ENCODE measurements around the gene CP. TPM values are rescaled to one million over a fixed set of nuclear protein-coding genes. Genes with fewer than 3 reads are reported as not detected.

Gene CP
- total RNA-seq, 3 donors from 2014 or later: 0.37 to 0.91 (median 0.43) TPM

DNA sequence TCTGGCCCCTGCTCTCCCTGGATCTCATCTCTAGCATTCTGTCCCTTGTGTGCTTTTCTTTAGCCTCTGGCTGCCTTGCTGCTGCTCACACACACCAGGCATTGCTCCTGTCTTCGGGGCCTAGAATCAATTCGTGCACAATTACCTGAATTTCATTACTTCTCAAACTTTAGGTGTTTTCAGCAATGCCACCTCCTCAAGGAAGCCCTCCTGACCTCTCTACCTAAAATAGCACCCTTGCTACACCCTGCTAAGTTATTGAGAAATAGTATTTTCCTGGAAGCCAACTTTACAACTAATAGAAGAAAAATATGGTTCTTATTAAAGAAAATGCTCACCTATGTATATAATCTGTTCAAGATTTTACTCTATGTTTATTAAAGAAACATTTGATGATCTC lies 40.4 kb downstream of the CP start:
- Mint-ChIP-seq H3K4me3 (no peak overlapping the region), H3K9me3 (no peaks in the 10 kb centered on the region), H3K4me1 (ENCODE audit: low read depth) (no peaks in the 10 kb centered on the region), H3K27me3 (ENCODE audit: low read depth) (no peaks in the 10 kb centered on the region), H3K36me3 (ENCODE audit: insufficient read depth) (peaks cover 18% of the 10 kb centered on the region)
- DNase-seq: no peak
- no peak for ATAC-seq

DNA sequence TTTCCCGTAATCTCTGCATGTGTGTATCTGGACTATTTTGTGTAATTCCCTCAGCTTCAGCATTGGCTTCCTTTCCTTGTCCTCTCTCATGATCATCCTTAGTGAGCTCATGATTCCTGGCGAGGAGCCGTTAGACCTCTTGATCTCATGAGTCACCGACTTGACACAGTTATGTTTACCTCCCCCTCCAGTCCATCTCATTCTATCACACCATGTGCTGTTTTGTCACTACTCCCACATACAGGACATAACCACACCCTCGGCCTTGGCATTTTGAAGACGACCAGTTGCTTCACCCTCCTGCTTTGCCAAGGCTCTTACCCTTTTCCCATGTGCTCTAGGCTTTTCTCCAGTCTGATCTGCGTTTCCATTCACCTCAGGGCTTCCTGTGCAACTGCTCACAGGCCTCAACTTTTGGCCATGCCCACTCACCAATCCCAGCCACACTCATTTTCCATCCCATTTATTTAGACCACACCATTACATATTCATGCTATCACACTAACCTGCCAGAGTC lies 41.5 kb downstream of the CP start:
- DNase-seq (no peak), ATAC-seq (no peak)
- Mint-ChIP-seq H3K9me3 (no peaks in the 10 kb centered on the region), H3K27me3 (ENCODE audit: low read depth) (no peaks in the 10 kb centered on the region), H3K4me1 (ENCODE audit: low read depth) (peaks cover under 1% of the 10 kb centered on the region), H3K4me3 (no peak overlapping the region), H3K36me3 (ENCODE audit: insufficient read depth) (peaks cover 18% of the 10 kb centered on the region)

DNA sequence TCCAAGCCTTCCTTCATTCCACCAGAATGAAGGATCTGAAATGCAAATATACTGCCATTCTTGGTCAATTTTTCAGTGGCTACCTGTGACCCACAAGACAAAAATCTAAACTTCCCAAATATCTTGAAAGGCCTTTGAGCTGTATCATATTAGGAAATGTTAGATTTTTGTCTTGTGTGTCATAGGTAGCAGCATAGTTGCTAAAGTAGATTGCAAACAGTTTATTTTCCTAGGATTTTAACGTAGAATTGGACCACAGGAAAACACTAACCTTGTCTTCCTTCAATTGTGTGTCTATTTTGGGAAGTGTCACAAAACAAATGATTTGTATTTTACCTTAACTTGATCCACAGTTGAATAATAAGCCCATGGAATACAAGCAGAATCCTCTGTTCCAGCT lies 42.4 kb downstream of the CP start:
- Mint-ChIP-seq H3K4me3 (no peak overlapping the region), H3K4me1 (ENCODE audit: low read depth) (peaks cover 6% of the 10 kb centered on the region), H3K9me3 (no peaks in the 10 kb centered on the region), H3K36me3 (ENCODE audit: insufficient read depth) (peaks cover 17% of the 10 kb centered on the region), H3K27me3 (ENCODE audit: low read depth) (no peaks in the 10 kb centered on the region)
- no peak for DNase-seq
- ATAC-seq: no peak

DNA sequence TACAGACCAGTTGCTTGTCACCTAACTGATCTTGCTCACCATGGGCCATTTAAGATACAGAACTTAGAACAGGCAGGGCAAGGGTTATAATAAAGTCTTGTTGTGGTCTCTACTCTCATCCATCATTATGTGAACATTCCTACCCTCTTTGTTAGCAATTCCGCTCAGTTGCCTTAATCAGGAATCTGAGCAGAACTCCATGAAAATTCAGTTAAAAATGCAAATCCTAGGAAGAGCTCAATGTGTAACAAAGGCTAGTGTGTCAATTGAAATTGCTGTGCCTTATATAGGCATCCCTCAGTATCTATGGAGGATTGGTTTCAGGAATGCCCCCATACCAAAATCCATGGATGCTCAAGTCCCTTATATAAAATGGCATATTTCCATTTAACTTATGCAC lies 44.5 kb downstream of the CP start:
- peaks cover 7% of the 10 kb centered on the region for H3K4me1 Mint-ChIP-seq (ENCODE audit: low read depth)
- H3K27me3 Mint-ChIP-seq (ENCODE audit: low read depth): no peaks in the 10 kb centered on the region
- peaks cover 29% of the 10 kb centered on the region for H3K36me3 Mint-ChIP-seq (ENCODE audit: insufficient read depth)
- H3K4me3 Mint-ChIP-seq: no peak overlapping the region
- DNase-seq (no peak), ATAC-seq (no peak)
- no peaks in the 10 kb centered on the region for H3K9me3 Mint-ChIP-seq

DNA sequence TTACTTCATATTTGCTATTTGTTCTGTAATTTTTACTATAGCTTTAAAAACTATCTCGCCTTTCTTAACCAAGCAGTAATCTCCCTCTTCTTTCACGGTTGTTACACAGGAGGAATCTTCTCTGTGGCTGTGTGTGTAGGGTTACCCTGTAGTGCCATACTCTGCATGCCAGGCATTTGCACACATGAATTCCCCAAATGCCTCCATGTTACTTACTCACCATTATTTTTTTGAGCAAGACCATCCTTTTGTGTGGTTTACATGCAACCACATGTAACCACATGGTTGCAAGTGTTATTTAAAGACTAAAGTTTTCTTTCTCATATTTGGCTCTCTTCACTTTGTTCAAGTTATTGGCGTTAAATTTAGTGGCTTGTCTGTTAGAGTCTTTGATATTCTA lies 46.7 kb downstream of the CP start:
- ATAC-seq: peak; percentile 60 to 90
- Mint-ChIP-seq H3K36me3 (ENCODE audit: insufficient read depth) (peaks cover 37% of the 10 kb centered on the region), H3K4me3 (no peak overlapping the region), H3K9me3 (no peaks in the 10 kb centered on the region), H3K27me3 (ENCODE audit: low read depth) (no peaks in the 10 kb centered on the region), H3K4me1 (ENCODE audit: low read depth) (peaks cover 7% of the 10 kb centered on the region)
- no peak for DNase-seq

DNA sequence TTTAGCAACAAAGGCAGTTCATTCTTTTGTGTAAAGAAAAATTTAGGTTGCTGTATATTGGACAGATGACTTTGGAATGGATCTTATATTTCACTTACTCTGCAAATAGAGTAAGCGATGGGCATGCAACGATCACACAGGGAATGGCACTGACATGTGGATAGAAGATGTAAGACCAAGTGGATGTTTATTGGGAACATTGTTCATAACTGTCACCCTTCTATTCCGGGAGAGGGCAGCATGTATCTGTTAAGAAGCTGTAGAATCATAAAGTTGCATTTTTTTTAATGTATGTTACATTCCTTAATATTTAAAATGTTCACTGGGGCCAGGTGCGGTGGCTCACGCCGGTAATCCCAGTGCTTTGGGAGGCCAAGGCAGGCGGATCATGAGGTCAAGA lies 51.0 kb downstream of the CP start:
- H3K4me1 Mint-ChIP-seq (ENCODE audit: low read depth): peaks cover 7% of the 10 kb centered on the region
- H3K36me3 Mint-ChIP-seq (ENCODE audit: insufficient read depth): peaks cover 40% of the 10 kb centered on the region

DNA sequence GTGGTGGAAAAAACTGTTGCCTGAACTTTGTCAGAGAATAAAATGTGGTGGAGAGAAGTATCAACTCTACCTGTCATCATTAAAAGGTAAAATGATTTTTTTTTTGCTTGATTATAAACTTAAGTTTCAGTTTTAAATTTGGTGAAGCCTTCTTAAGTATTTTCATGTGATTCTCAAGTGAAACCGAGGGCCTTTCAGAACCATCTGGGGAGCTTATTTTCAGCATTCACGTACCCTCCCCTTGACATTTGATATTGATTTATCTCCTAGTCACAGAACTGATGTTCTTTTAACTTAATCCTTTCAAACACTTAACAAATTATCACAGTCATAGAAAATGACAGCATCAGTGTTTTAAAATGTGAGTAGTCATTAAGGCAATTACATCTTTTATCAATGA lies 53.7 kb downstream of the CP start:
- H3K4me3 Mint-ChIP-seq: no peak overlapping the region
- DNase-seq (no peak), ATAC-seq (no peak)
- H3K36me3 Mint-ChIP-seq (ENCODE audit: insufficient read depth): peaks cover 41% of the 10 kb centered on the region
- H3K4me1 Mint-ChIP-seq (ENCODE audit: low read depth): no peaks in the 10 kb centered on the region
- no peaks in the 10 kb centered on the region for H3K27me3 Mint-ChIP-seq (ENCODE audit: low read depth)
- no peaks in the 10 kb centered on the region for H3K9me3 Mint-ChIP-seq

More for the DNA sequence above, 51.0 kb downstream of the CP start:
- H3K4me3 Mint-ChIP-seq: no peak overlapping the region
- no peak for DNase-seq
- H3K9me3 Mint-ChIP-seq: no peaks in the 10 kb centered on the region
- H3K27me3 Mint-ChIP-seq (ENCODE audit: low read depth): no peaks in the 10 kb centered on the region
- no peak for ATAC-seq

DNA sequence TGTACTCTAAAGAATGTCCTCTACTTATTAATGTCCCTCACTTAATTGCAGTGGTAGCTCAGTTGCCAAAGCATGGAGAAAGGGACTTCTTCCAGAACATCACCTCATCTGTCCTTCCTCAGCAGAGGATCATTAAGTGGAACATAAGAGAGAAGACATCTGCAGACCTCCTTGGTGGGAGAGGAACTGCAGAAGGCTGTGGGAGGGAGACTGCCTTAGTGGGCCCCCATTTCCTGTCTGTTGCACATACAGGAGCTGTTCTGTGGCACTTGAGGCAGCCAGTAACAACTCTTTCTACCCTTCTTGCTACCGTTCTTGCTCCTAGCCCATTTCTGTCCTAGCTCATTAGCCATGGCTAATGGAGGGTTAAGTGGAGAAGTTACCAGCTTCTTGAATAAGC lies 58.6 kb downstream of the CP start:
- no peaks in the 10 kb centered on the region for H3K9me3 Mint-ChIP-seq
- H3K27me3 Mint-ChIP-seq (ENCODE audit: low read depth): no peaks in the 10 kb centered on the region
- peaks cover 38% of the 10 kb centered on the region for H3K36me3 Mint-ChIP-seq (ENCODE audit: insufficient read depth)
- no peak overlapping the region for H3K4me3 Mint-ChIP-seq
- no peaks in the 10 kb centered on the region for H3K4me1 Mint-ChIP-seq (ENCODE audit: low read depth)
- no peak for DNase-seq
- ATAC-seq: no peak

DNA sequence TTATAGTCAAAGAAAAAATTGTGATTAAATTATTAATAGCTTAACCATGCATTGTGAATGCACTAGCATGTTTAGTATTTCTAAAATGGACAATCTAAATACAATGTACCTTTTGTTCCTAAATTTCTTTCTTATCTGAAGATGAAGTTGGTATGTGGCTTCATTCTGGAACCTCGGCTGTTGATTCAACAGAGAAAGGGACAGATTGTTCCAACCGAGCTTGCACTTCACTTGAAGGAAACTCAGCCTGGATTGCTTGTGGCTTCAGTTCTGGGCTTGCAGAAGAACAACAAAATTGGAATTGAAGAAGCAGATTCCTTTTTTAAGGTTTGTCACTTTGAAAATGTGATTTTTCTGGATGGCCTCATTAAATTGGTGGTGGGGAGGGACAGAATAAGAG lies 59.6 kb downstream of the CP start:
- ATAC-seq: no peak
- no peaks in the 10 kb centered on the region for H3K27me3 Mint-ChIP-seq (ENCODE audit: low read depth)
- no peaks in the 10 kb centered on the region for H3K9me3 Mint-ChIP-seq
- DNase-seq: no peak
- no peak overlapping the region for H3K4me3 Mint-ChIP-seq
- H3K4me1 Mint-ChIP-seq (ENCODE audit: low read depth): no peaks in the 10 kb centered on the region
- H3K36me3 Mint-ChIP-seq (ENCODE audit: insufficient read depth): peaks cover 36% of the 10 kb centered on the region

DNA sequence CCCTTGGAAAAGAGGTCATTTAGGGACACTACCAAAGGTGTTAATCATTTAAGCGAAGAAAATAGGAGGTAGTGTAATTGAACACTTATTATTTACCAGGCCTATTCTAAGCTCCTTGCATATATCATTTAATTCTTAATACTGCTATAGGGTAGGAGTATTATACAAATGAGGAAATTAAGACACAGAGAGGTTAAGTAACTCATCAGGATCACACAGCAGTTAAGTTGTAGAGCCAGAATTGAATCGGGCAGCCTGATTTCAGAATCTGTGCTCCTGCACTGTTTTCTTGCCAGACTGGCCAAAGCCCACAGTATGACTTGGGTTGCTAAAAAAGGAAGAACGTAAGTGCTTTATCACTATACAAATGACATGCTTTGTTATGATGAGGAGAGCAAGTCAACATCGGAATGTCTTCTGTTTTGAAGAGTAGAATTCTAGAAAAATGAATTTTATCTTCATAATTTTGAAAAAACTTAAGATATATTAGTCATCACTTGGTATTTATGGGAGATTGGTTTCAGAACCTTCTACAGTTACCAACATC lies 60.8 kb downstream of the CP start:
- H3K36me3 Mint-ChIP-seq (ENCODE audit: insufficient read depth): peaks cover 31% of the 10 kb centered on the region
- H3K9me3 Mint-ChIP-seq: no peaks in the 10 kb centered on the region
- no peak overlapping the region for H3K4me3 Mint-ChIP-seq
- DNase-seq: no peak
- H3K4me1 Mint-ChIP-seq (ENCODE audit: low read depth): no peaks in the 10 kb centered on the region
- H3K27me3 Mint-ChIP-seq (ENCODE audit: low read depth): no peaks in the 10 kb centered on the region
- no peak for ATAC-seq

DNA sequence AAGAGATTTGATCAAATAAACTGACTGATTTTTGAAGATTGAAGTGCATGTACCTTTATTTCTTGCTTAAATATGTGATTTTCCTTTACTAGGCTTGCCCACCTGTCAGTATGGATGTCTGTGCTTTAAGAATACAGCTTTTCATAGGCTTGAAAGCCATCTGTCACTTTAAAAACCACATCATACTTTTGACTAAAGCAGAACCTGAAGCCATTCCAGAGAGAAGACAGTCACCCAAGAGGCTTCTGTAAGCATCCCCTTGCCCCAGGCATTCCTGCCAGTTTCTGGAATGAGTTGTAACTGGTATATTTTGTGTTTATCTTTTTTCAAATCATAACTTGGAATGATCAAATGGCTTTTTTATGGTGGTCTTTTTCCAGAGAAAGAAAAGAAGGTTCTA lies 68.2 kb downstream of the CP start:
- Mint-ChIP-seq H3K4me1 (ENCODE audit: low read depth) (peaks cover 14% of the 10 kb centered on the region), H3K9me3 (no peaks in the 10 kb centered on the region), H3K27me3 (ENCODE audit: low read depth) (no peaks in the 10 kb centered on the region), H3K4me3 (no peak overlapping the region), H3K36me3 (ENCODE audit: insufficient read depth) (peaks cover 31% of the 10 kb centered on the region)
- ATAC-seq (no peak), DNase-seq (no peak)

DNA sequence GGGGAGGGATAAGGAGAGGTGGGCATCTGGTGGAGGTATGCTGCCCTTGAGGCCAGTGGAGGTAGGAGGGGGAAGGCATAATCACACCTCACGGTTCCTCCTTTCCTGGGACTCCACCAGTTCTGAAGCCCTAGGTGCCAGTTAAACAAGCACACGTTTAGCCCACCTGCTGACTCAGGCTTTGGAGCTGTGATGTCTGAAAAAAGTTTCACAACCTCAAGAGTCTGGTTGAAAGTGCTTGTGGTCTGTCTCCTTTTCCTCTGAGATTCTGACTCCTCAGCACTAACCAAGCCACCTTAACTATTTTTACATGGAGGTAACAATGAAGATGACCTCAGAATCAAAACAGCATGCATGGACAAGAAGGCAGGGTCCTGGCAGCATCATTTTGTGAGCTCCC lies 69.2 kb downstream of the CP start:
- no peaks in the 10 kb centered on the region for H3K27me3 Mint-ChIP-seq (ENCODE audit: low read depth)
- no peaks in the 10 kb centered on the region for H3K9me3 Mint-ChIP-seq
- ATAC-seq: peak; percentile 48 to 65
- no peak overlapping the region for H3K4me3 Mint-ChIP-seq
- H3K36me3 Mint-ChIP-seq (ENCODE audit: insufficient read depth): peaks cover 31% of the 10 kb centered on the region
- peaks cover 14% of the 10 kb centered on the region for H3K4me1 Mint-ChIP-seq (ENCODE audit: low read depth)
- DNase-seq: no peak

DNA sequence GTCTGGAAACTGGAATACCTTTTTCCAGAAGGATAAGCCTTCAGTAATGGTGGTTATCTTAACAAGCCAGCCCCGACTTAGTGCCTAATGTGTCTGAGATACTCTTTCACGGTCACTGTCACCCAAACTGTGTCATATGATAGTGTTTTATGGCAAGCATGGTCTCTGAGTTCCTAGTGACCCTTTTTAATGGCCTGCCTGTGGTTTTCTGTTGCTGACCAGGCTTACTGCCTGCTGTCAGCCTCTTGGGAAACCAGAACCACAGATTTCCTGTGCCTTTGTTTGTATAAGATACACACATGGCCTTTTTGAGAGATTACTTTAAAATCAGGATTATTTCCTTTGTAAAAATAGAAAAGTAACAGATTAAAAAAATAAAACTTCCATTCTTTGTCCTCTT lies 69.8 kb downstream of the CP start:
- peaks cover 14% of the 10 kb centered on the region for H3K4me1 Mint-ChIP-seq (ENCODE audit: low read depth)
- H3K9me3 Mint-ChIP-seq: no peaks in the 10 kb centered on the region
- peaks cover 31% of the 10 kb centered on the region for H3K36me3 Mint-ChIP-seq (ENCODE audit: insufficient read depth)
- H3K27me3 Mint-ChIP-seq (ENCODE audit: low read depth): no peaks in the 10 kb centered on the region
- no peak overlapping the region for H3K4me3 Mint-ChIP-seq
- no peak for ATAC-seq
- DNase-seq: no peak

DNA sequence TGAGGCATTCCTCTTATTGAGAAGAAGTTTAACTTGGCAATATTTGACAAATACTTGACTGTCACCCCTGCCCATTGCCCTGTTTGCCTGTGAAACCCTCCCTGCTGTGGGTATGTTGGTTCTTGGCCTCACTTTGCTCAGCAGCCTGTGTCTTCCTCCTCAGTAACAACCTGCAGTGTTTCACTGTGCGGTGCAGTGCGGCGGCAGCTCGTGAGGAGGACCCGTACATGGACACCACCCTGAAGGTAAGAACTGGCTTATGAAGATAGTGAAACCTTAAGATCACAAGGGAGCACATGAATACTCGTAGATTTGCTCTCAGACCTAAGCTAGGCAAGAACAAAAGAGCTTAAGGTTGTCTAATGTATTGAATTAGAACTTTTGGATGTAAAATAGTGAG lies 71.2 kb downstream of the CP start:
- no peak overlapping the region for H3K4me3 Mint-ChIP-seq
- peaks cover 14% of the 10 kb centered on the region for H3K4me1 Mint-ChIP-seq (ENCODE audit: low read depth)
- peaks cover 33% of the 10 kb centered on the region for H3K36me3 Mint-ChIP-seq (ENCODE audit: insufficient read depth)
- ATAC-seq (no peak), DNase-seq (no peak)
- no peaks in the 10 kb centered on the region for H3K9me3 Mint-ChIP-seq
- H3K27me3 Mint-ChIP-seq (ENCODE audit: low read depth): no peaks in the 10 kb centered on the region

DNA sequence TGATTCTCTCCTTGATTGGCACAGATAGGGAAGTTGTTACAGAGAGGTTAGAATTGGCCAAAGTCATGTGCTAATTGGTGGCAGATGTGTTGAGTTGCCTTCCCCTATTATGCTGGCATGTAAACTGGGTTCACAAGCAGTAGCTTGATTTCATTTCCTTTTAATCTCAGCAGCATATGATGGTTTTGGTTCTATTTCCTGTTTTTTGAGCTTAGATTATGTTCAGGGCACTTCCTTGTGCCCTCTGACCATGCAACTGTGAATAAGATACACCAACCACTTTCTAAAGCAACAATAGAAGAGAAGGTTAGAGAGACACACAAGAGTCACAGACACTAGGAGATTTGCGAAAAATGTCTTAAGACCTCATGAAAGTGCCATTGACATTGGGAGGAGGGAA lies 75.7 kb downstream of the CP start:
- ATAC-seq: no peak
- DNase-seq: no peak
- Mint-ChIP-seq H3K9me3 (no peaks in the 10 kb centered on the region), H3K4me1 (ENCODE audit: low read depth) (peaks cover 8% of the 10 kb centered on the region), H3K27me3 (ENCODE audit: low read depth) (no peaks in the 10 kb centered on the region), H3K36me3 (ENCODE audit: insufficient read depth) (peaks cover 29% of the 10 kb centered on the region), H3K4me3 (no peak overlapping the region)

DNA sequence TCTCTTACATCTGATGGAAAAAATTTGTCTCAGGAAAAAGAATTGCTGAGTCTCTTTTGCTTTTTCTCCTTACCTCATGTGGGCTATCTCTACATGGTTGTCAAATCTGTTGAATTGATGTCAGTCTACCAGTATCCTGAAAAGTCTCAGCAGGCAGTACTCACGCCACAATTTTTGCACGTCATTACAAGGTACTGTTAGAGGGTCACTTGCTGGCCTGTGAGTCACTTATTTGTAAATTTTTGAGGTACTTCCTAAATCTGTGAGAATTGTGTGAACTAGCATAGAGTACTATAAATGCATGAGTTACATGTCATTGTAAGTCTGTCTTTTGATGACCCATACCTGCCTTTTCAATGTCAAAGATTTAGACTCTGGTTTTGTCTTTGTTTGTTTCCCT lies 76.3 kb downstream of the CP start:
- Mint-ChIP-seq H3K36me3 (ENCODE audit: insufficient read depth) (peaks cover 25% of the 10 kb centered on the region), H3K4me3 (no peak overlapping the region), H3K4me1 (ENCODE audit: low read depth) (peaks cover 7% of the 10 kb centered on the region), H3K9me3 (no peaks in the 10 kb centered on the region), H3K27me3 (ENCODE audit: low read depth) (no peaks in the 10 kb centered on the region)
- DNase-seq: no peak
- no peak for ATAC-seq
